DND-41 (cell line): ENCODE data around the gene AGTR1.

ENCODE experiments used
- ATAC-seq: fragments of 200-7000 bp; cut with Tn5 transposase; 3 replicates; pipeline ENCODE4 v1.9.1; 2021; ENCODE audit warnings: low read depth; ENCODE audit not compliant: insufficient read depth
- DNase-seq: peaks from one replicate; pipeline ENCODE4 v3.0.0-alpha.2; 2020
- H2AFZ ChIP-seq: 2 replicates; pipeline ENCODE4 v1.6.0; 2012; ENCODE audit warnings: low read depth, low read length
- H3K27ac ChIP-seq: 2 replicates; pipeline ENCODE4 v1.5.1; 2012; ENCODE audit warnings: low read length, inconsistent platforms
- H3K27me3 ChIP-seq: fragments of 200-600 bp; sonication (generic); 2 replicates; pipeline ENCODE4 v1.6.0; 2012; ENCODE audit warnings: low read length, mild to moderate bottlenecking, inconsistent platforms; ENCODE audit not compliant: insufficient read depth, poor library complexity
- H3K36me3 ChIP-seq: 2 replicates; pipeline ENCODE4 v1.5.1; 2012; ENCODE audit warnings: low read length, inconsistent platforms; ENCODE audit not compliant: insufficient read depth
- H3K4me1 ChIP-seq: 2 replicates; pipeline ENCODE4 v1.5.1; 2012; ENCODE audit warnings: mild to moderate bottlenecking, low read length; ENCODE audit not compliant: insufficient read depth
- H3K4me2 ChIP-seq: 2 replicates; pipeline ENCODE4 v1.6.0; 2012; ENCODE audit warnings: mild to moderate bottlenecking, moderate library complexity, low read length, inconsistent platforms; ENCODE audit not compliant: insufficient read depth
- H3K4me3 ChIP-seq, 2 experiments: fragments of 200-600 bp in 1 of 2; shearing (Covaris generic) in 1 of 2; 2 replicates each; pipeline ENCODE4 v1.5.1; 2012 to 2016; ENCODE audit warnings: inconsistent platforms in 2 of 2, low read length in 2 of 2, mild to moderate bottlenecking in 2 of 2, low read depth in 1 of 2, moderate library complexity in 1 of 2
- H3K79me2 ChIP-seq: 2 replicates; pipeline ENCODE4 v1.6.0; 2012; ENCODE audit warnings: low read length, inconsistent platforms; ENCODE audit not compliant: insufficient read depth
- H3K9ac ChIP-seq: 2 replicates; pipeline ENCODE4 v1.6.0; 2012; ENCODE audit warnings: low read depth, mild to moderate bottlenecking, inconsistent platforms, low read length, moderate library complexity
- H3K9me3 ChIP-seq: 2 replicates; pipeline ENCODE4 v1.5.1; 2012; ENCODE audit warnings: low read length, moderate library complexity, mild to moderate bottlenecking, inconsistent platforms; ENCODE audit not compliant: insufficient read depth, severe bottlenecking
- H4K20me1 ChIP-seq: 2 replicates; pipeline ENCODE4 v1.6.0; 2012; ENCODE audit warnings: low read length; ENCODE audit not compliant: insufficient read depth
- CTCF ChIP-seq: IDR thresholded peaks from 2 replicates; pipeline ENCODE4 v1.5.1; 2012; ENCODE audit warnings: borderline replicate concordance, low read length, moderate library complexity, mild to moderate bottlenecking; ENCODE audit not compliant: poor library complexity, severe bottlenecking; ENCODE audit errors: extremely low read depth
- EZH2 ChIP-seq: IDR thresholded peaks from 3 replicates; pipeline ENCODE4 v1.6.1; 2012; ENCODE audit warnings: borderline replicate concordance, low read depth, mild to moderate bottlenecking, moderate library complexity, low read length, inconsistent platforms; ENCODE audit not compliant: severe bottlenecking

Gene AGTR1

GRCh38 chr3:148654433-148654832 lies 43.3 kb upstream of the AGTR1 start:
- H4K20me1 ChIP-seq, result no peaks in the 10 kb centered on the region
- no peaks in the 10 kb centered on the region for H3K27me3 ChIP-seq
- H3K27ac ChIP-seq, result no peak overlapping the region
- no peaks in the 10 kb centered on the region for H3K36me3 ChIP-seq
- no peak overlapping the region for H3K9ac ChIP-seq
- DNase-seq (no peak), ATAC-seq (no peak)
- H3K4me1 ChIP-seq, result no peaks in the 10 kb centered on the region
- no peak overlapping the region for H3K4me3 ChIP-seq
- H3K79me2 ChIP-seq, result no peaks in the 10 kb centered on the region
- no peaks in the 10 kb centered on the region for H3K9me3 ChIP-seq
- no peak overlapping the region for H3K4me2 ChIP-seq
- TF ChIP-seq CTCF (no peak), EZH2 (no peak)
- H2AFZ ChIP-seq, result no peak overlapping the region

DNA sequence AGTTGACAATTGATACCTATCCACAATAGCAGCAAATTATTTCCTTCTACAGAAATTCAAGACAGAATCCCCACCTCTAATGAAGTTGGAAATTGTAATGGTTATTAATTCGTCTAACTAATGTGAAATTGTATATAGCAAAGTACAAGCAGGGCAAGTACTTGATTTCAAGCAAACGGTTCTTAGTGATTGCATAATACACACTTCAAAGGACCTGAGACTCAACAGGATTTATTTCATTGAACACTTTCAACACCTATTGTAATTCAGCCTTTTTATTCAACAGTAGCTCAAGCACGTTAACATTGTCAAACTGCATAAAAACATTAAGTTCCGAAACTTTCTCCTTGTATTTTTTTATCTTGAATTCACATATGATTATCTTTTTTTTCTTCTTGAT lies 40.2 kb upstream of the AGTR1 start:
- DNase-seq (no peak), ATAC-seq (no peak)
- Histone ChIP-seq H3K79me2 (no peaks in the 10 kb centered on the region), H3K9ac (no peak overlapping the region), H3K27me3 (no peaks in the 10 kb centered on the region), H3K4me3 (no peak overlapping the region), H2AFZ (no peak overlapping the region), H3K36me3 (no peaks in the 10 kb centered on the region), H4K20me1 (no peaks in the 10 kb centered on the region), H3K27ac (no peak overlapping the region), H3K9me3 (no peaks in the 10 kb centered on the region), H3K4me2 (no peak overlapping the region), H3K4me1 (no peaks in the 10 kb centered on the region)
- TF ChIP-seq EZH2 (no peak), CTCF (no peak)

DNA sequence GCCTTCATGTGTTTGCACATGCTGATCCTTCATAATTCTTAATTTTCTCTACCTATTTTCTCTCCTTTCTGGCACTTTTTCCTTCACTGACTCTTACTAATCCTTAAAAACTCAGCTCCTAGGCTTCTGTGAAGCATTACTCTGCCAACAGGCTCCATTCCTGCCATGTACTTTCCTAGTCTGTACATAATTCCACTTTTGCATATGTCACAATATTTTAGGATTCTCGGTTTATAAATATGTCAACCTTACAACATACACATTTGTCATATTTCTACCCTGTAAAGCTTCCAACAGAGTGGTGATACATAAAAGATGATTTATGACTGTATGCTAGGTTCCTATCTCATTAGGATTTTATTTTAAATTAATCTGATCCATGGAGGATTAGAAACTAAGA lies 38.2 kb upstream of the AGTR1 start:
- Histone ChIP-seq H3K27me3 (no peaks in the 10 kb centered on the region), H3K27ac (no peak overlapping the region), H3K9me3 (no peaks in the 10 kb centered on the region), H3K9ac (no peak overlapping the region), H3K79me2 (no peaks in the 10 kb centered on the region), H2AFZ (no peak overlapping the region), H4K20me1 (no peaks in the 10 kb centered on the region), H3K4me3 (no peak overlapping the region), H3K4me2 (no peak overlapping the region), H3K4me1 (no peaks in the 10 kb centered on the region), H3K36me3 (no peaks in the 10 kb centered on the region)
- no peak for ATAC-seq
- no peak for TF ChIP-seq CTCF
- DNase-seq, result no peak

DNA sequence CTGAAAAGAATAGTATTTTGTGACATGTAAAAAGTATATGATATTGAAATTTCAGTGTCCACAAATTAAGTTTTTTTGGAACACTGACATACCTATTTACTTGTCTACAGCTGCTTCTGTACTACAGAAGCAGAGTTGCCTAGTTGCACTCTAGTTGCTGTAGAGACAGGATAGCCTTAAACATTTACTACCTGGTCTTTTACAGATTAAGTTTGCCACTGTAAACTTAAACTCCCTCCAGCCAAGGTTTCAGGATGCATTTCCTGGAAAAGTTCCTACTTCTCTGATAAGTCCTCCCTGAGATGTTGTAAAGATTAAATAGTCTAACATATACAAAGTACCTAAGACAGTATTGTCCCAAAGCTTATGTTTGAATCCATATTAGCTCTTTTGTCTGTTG lies 17.4 kb upstream of the AGTR1 start:
- no peak overlapping the region for H3K9ac ChIP-seq
- no peaks in the 10 kb centered on the region for H3K79me2 ChIP-seq
- no peaks in the 10 kb centered on the region for H3K4me1 ChIP-seq
- no peak for DNase-seq
- H4K20me1 ChIP-seq, result no peaks in the 10 kb centered on the region
- no peak overlapping the region for H3K4me2 ChIP-seq
- no peak for ATAC-seq
- no peak overlapping the region for H2AFZ ChIP-seq
- H3K4me3 ChIP-seq, result no peak overlapping the region
- no peaks in the 10 kb centered on the region for H3K27me3 ChIP-seq
- no peaks in the 10 kb centered on the region for H3K9me3 ChIP-seq
- TF ChIP-seq CTCF, result no peak
- no peak for TF ChIP-seq EZH2
- H3K27ac ChIP-seq, result no peak overlapping the region
- no peaks in the 10 kb centered on the region for H3K36me3 ChIP-seq
